OCI-LY1 (cell line): ENCODE results near the gene SHKBP1.

ENCODE experiments used
- CTCF ChIP-seq: fragments of 200-600 bp; sonication (generic), shearing (Covaris generic); IDR thresholded peaks from 2 replicates; pipeline ENCODE4 v1.5.1; 2017; ENCODE audit warnings: mild to moderate bottlenecking, antibody characterized with exemption, low read length, moderate library complexity, mixed read lengths
- EZH2 ChIP-seq: fragments of 200-600 bp; sonication (generic), shearing (Covaris generic); IDR thresholded peaks from 2 replicates; pipeline ENCODE4 v1.8.0; 2017; ENCODE audit warnings: borderline replicate concordance, mixed run types, mild to moderate bottlenecking, antibody characterized with exemption, low read length, moderate library complexity, mixed read lengths

- TF ChIP-seq CTCF (no peak), EZH2 (no peak)
Observed at GRCh38 chr19:40580619-40581018, 3.9 kb downstream of the SHKBP1 start.
